Activated CD8-positive, alpha-beta T cell treated with anti-CD3 and anti-CD28 coated beads for 36 hours (primary cell): Measurements from ENCODE around the gene C22orf39. TPM values are rescaled to one million over a fixed set of nuclear protein-coding genes. Genes with fewer than 3 reads are reported as not detected.

Experiments used
- ATAC-seq: fragments of 200-7000 bp; cut with Tn5 transposase; one replicate; pipeline ENCODE4 v1.10.0; 2021; ENCODE audit warnings: mild to moderate bottlenecking, moderate library complexity
- CTCF ChIA-PET: fragments of 350-600 bp; sonication (Branson Sonifier 250); formaldehyde crosslinking; loops from one replicate; lab custom pipeline; 2021; ENCODE audit warnings: antibody characterized with exemption; lab: Charles Lee
- POLR2A ChIA-PET: fragments of 350-600 bp; sonication (Branson Sonifier 250); formaldehyde crosslinking; loops from one replicate; lab custom pipeline; 2021; ENCODE audit warnings: antibody characterized with exemption; lab: Charles Lee
- DNase-seq: peaks from one replicate; pipeline ENCODE4 v3.0.0-alpha.2; 2020
- H3K27ac Mint-ChIP-seq: one replicate; pipeline ENCODE4 v1.8.0; 2021; ENCODE audit warnings: mild to moderate bottlenecking, mixed read lengths
- H3K27me3 Mint-ChIP-seq: one replicate; pipeline ENCODE4 v1.8.0; 2021; ENCODE audit warnings: mixed read lengths
- H3K36me3 Mint-ChIP-seq: one replicate; pipeline ENCODE4 v1.8.0; 2021; ENCODE audit warnings: low read depth, mixed read lengths
- H3K4me1 Mint-ChIP-seq: one replicate; pipeline ENCODE4 v1.8.0; 2021; ENCODE audit warnings: low read depth, mixed read lengths
- H3K4me3 Mint-ChIP-seq: one replicate; pipeline ENCODE4 v1.8.0; 2021; ENCODE audit warnings: mild to moderate bottlenecking, moderate library complexity, mixed read lengths
- H3K9me3 Mint-ChIP-seq: one replicate; pipeline ENCODE4 v1.8.0; 2021; ENCODE audit warnings: mixed read lengths
- CTCF ChIP-seq: fragments of 200-600 bp; IDR thresholded peaks from one replicate; pipeline ENCODE4 v1.8.0; 2022; ENCODE audit warnings: antibody characterized with exemption, mild to moderate bottlenecking
- intact Hi-C: fragments of 100-400 bp; cut with micrococcal nuclease; formaldehyde crosslinking; loops from one replicate; pipeline ENCODE4 v1.10.0; 2022
- total RNA-seq, 2 experiments: library from RNA; stranded (reverse); gene quantifications; one replicate each; pipeline ENCODE4 v1.2.3, GENCODE V29; 2021

Gene C22orf39
- total RNA-seq, 2 experiments from 2014 or later = 26.9 to 29.8 TPM

- ATAC-seq (no peak), DNase-seq (no peak)
- Mint-ChIP-seq H3K27ac (no peak overlapping the region), H3K4me1 (peaks cover 9% of the 10 kb centered on the region), H3K4me3 (no peak overlapping the region), H3K36me3 (peaks cover 39% of the 10 kb centered on the region), H3K9me3 (no peaks in the 10 kb centered on the region), H3K27me3 (no peaks in the 10 kb centered on the region)
- POLR2A ChIA-PET = interaction anchor here (1.1 kb wide), 1 partner anchor 17 kb away, joined by 3 read pairs; no protein-coding TSS in a partner anchor
- intact Hi-C loops = no loop called here
- no peak for TF ChIP-seq CTCF
- CTCF ChIA-PET = no interaction called here
These were observed 24.7 kb upstream of the C22orf39 start for GRCh38 chr22:19472233-19472632.

GRCh38 chr22:19471572-19471971, 24.1 kb upstream of the C22orf39 start:
- H3K36me3 Mint-ChIP-seq = peaks cover 39% of the 10 kb centered on the region
- ChIA-PET POLR2A (no interaction called here), CTCF (no interaction called here)
- no peak overlapping the region for H3K27ac Mint-ChIP-seq
- H3K4me1 Mint-ChIP-seq = peaks cover 6% of the 10 kb centered on the region
- DNase-seq (no peak), ATAC-seq (no peak)
- TF ChIP-seq CTCF = no peak
- no peaks in the 10 kb centered on the region for H3K27me3 Mint-ChIP-seq
- H3K4me3 Mint-ChIP-seq = no peak overlapping the region
- intact Hi-C loops = no loop called here
- no peaks in the 10 kb centered on the region for H3K9me3 Mint-ChIP-seq

GRCh38 chr22:19470010-19470409, 22.5 kb upstream of the C22orf39 start:
- ChIA-PET CTCF (no interaction called here), POLR2A (interaction anchor here (1.9 kb wide), 1 partner anchor 15 kb away, joined by 5 read pairs; no protein-coding TSS in a partner anchor)
- Mint-ChIP-seq H3K36me3 (peaks cover 45% of the 10 kb centered on the region), H3K27ac (no peak overlapping the region), H3K4me1 (no peaks in the 10 kb centered on the region), H3K9me3 (no peaks in the 10 kb centered on the region), H3K27me3 (no peaks in the 10 kb centered on the region), H3K4me3 (no peak overlapping the region)
- ATAC-seq = no peak
- DNase-seq = no peak
- intact Hi-C loops = no loop called here
- TF ChIP-seq CTCF = no peak

GRCh38 chr22:19469421-19469820, 21.9 kb upstream of the C22orf39 start:
- intact Hi-C loops = no loop called here
- ATAC-seq = no peak
- no peaks in the 10 kb centered on the region for H3K27me3 Mint-ChIP-seq
- no peak overlapping the region for H3K4me3 Mint-ChIP-seq
- TF ChIP-seq CTCF = no peak
- H3K27ac Mint-ChIP-seq = no peak overlapping the region
- H3K9me3 Mint-ChIP-seq = no peaks in the 10 kb centered on the region
- H3K36me3 Mint-ChIP-seq = peaks cover 51% of the 10 kb centered on the region
- CTCF ChIA-PET = no interaction called here
- no peak for DNase-seq
- no peaks in the 10 kb centered on the region for H3K4me1 Mint-ChIP-seq
- POLR2A ChIA-PET = interaction anchor here (1.9 to 2.6 kb wide), 2 partner anchors 10 to 14 kb away, joined by 5 to 7 read pairs; partner anchors contain the start of genes CDC45 and UFD1

- DNase-seq = no peak
- no peak overlapping the region for H3K4me3 Mint-ChIP-seq
- CTCF ChIA-PET = no interaction called here
- H3K9me3 Mint-ChIP-seq = no peaks in the 10 kb centered on the region
- ATAC-seq = no peak
- no peaks in the 10 kb centered on the region for H3K4me1 Mint-ChIP-seq
- H3K27me3 Mint-ChIP-seq = no peaks in the 10 kb centered on the region
- TF ChIP-seq CTCF = no peak
- POLR2A ChIA-PET = interaction anchor here (2.6 kb wide), 1 partner anchor 11 kb away, joined by 7 read pairs; the partner anchor contains the start of genes CDC45 and UFD1
- intact Hi-C loops = no loop called here
- H3K36me3 Mint-ChIP-seq = peaks cover 42% of the 10 kb centered on the region
- no peak overlapping the region for H3K27ac Mint-ChIP-seq
These were observed 20.4 kb upstream of the C22orf39 start for GRCh38 chr22:19467912-19468311.
